HL-60 (cell line): ENCODE results near the gene PARVB.

ENCODE experiments used
- CTCF ChIP-seq: IDR thresholded peaks from one replicate; pipeline ENCODE4 v1.5.1; 2011; ENCODE audit warnings: low read length, control low read depth, inconsistent platforms; ENCODE audit not compliant: insufficient read depth
- POLR2AphosphoS5 ChIP-seq: IDR thresholded peaks from 2 replicates; pipeline ENCODE4 v1.6.1; 2012; ENCODE audit warnings: low read depth
- REST ChIP-seq: IDR thresholded peaks from 2 replicates; pipeline ENCODE4 v1.6.1; 2012; ENCODE audit warnings: low read depth; ENCODE audit not compliant: insufficient replicate concordance

- TF ChIP-seq POLR2AphosphoS5 (no peak), CTCF (no peak), REST (no peak)
These were observed 139.9 kb downstream of the PARVB start for GRCh38 chr22:44164031-44164430.
